Activated CD8-positive, alpha-beta memory T cell treated with anti-CD3 and anti-CD28 coated beads, Interleukin-2, amount 50 U/mL, for 4 hours (primary cell): ENCODE measurements around the gene TRAF4.
"Not testable (repeated sequence)": the region's sequence is repeated elsewhere in the genome, so short reads cannot be mapped to it uniquely, and the experiment has no call there.

ENCODE experiments used
- DNase-seq: peaks from one replicate; pipeline ENCODE4 v3.0.0-alpha.2; 2020

TRAF4 gene

GRCh38 chr17:28749516-28750177, 5.8 kb downstream of the TRAF4 start:
- no peak for DNase-seq

GRCh38 chr17:28750178-28751047, 6.6 kb downstream of the TRAF4 start:
- DNase-seq, result peak; percentile 88

- DNase-seq, result no peak
Measured at GRCh38 chr17:28751600-28752366, 8.0 kb downstream of the TRAF4 start.

- DNase-seq, result no peak
Measured at GRCh38 chr17:28755486-28755885, 11.7 kb downstream of the TRAF4 start.

GRCh38 chr17:28756049-28756804, 12.4 kb downstream of the TRAF4 start:
- DNase-seq, result no peak

- DNase-seq, result no peak
Measured at GRCh38 chr17:28758411-28759121, 14.8 kb downstream of the TRAF4 start.

- DNase-seq, result no peak
Measured at GRCh38 chr17:28759256-28759865, 15.6 kb downstream of the TRAF4 start.

GRCh38 chr17:28760601-28761562, 17.1 kb downstream of the TRAF4 start:
- DNase-seq, result no peak

- DNase-seq, result no peak
Measured at GRCh38 chr17:28763137-28763799, 19.5 kb downstream of the TRAF4 start.

GRCh38 chr17:28763804-28764266, 20.0 kb downstream of the TRAF4 start:
- DNase-seq, result peak; percentile 81

GRCh38 chr17:28765038-28765437, 21.2 kb downstream of the TRAF4 start:
- no peak for DNase-seq

GRCh38 chr17:28773736-28774135, 29.9 kb downstream of the TRAF4 start:
- no peak for DNase-seq

GRCh38 chr17:28774206-28774605, 30.4 kb downstream of the TRAF4 start:
- DNase-seq, result no peak

GRCh38 chr17:28777178-28777577, 33.4 kb downstream of the TRAF4 start:
- no peak for DNase-seq

GRCh38 chr17:28779601-28780000, 35.8 kb downstream of the TRAF4 start:
- DNase-seq, result not testable (repeated sequence)

GRCh38 chr17:28783161-28783560, 39.4 kb downstream of the TRAF4 start:
- no peak for DNase-seq

- no peak for DNase-seq
Measured at GRCh38 chr17:28788100-28788499, 44.3 kb downstream of the TRAF4 start.

- DNase-seq, result no peak
Measured at GRCh38 chr17:28792877-28793661, 49.3 kb downstream of the TRAF4 start.
